HG03135 (cell line): Measurements from ENCODE around the gene UGCG.
"Not testable (repeated sequence)": the region's sequence is repeated elsewhere in the genome, so short reads cannot be mapped to it uniquely, and the experiment has no call there.

Experiments
- ATAC-seq: cut with Tn5 transposase; IDR thresholded peaks from one replicate; pipeline ENCODE4 v1.9.1; 2021; ENCODE audit warnings: mild to moderate bottlenecking, moderate library complexity; ENCODE audit not compliant: unreplicated experiment

Gene UGCG

DNA sequence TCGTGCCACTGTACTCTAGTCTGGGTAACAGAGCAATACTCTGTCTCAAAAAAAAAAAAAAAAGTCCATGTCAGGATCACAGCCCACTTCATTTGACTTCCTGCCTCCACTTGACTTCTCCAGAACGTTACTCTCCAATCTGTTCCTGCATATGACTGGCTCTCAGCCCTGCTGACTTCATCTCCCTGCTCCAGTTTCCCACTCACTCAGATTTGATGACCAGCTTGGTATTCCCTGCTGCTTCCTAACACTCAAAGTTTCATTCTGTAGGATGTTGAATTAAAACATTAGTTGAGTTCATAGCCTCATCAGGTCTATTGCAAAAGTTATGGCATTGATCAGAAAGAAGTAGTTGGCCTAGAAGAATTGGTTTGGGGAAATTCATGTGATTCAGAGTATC is 52.3 kb downstream of the UGCG start:
- ATAC-seq: no peak

DNA sequence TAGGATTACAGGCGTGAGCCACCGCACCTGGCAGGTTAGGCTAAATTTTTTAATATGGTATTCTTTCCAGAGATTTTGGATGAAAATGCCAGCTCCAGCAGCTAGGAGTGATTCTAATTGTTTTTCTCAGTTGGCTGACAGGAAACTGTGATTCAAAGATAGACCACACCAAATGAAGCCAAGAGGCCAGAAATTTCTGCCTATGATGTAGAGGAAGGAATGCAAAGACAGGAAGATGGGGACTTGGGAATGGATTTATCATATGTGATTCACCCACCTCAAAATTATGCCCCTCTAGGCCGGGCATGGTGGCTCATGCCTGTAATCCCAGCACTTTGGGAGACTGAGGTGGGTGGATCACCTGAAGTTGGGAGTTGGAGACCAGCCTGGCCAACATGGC is 53.3 kb downstream of the UGCG start:
- ATAC-seq: no peak

DNA sequence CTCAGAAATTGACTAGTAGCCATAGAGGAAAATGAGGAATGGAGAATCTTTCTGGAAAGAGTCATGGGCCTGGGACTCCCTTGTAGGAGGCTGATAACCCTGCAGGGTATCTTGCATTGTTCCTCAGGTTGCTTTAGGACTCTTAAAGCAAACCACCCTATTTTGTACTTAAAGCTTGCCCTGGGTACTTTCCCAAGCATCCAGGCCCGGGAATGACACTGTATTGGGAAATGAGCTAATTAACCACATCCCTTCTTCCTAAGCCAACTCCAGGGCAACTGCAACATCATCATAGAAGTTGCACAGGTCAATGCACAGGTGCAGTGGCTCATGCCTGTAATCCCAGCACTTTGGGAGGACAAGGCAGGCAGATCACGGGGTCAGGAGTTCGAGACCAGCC is 55.9 kb downstream of the UGCG start:
- no peak for ATAC-seq

DNA sequence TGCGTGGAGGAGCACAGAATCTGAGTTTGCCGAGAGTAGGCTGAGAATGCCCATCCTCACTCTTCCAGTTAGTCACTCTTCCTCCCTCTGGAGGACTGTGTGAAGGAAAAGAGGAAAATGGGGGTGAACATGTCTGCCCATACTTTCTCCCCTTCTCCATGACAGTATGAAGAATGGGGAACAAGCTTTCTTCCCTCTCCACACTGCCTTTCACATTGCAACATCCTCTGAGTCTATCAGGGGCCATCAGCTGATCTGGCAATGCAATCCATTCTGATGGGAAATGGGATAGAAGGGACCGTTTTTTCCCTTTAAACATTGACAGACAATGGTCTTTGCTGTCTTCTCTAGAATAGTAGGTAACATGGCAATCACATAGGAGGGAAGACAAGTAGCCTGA is 56.8 kb downstream of the UGCG start:
- no peak for ATAC-seq

DNA sequence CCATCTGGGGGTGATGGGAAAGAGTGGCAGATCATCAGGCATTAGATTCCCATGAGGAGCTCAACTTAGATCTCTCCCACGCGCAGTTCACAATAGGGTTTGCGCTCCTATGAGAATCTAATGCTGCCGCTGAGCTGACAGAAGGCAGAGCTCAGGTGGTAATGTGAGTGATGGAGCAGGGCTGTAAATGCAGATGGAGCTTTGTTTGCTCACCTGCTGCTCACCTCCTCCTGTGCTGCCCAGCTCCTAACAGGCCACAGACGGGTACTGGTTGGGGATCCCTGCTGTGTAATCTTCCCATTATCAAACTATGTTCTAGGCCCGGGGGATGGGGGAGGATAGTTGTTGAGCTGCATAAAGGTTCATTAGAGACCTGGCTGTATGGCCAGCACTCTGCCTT is 58.4 kb downstream of the UGCG start:
- no peak for ATAC-seq

DNA sequence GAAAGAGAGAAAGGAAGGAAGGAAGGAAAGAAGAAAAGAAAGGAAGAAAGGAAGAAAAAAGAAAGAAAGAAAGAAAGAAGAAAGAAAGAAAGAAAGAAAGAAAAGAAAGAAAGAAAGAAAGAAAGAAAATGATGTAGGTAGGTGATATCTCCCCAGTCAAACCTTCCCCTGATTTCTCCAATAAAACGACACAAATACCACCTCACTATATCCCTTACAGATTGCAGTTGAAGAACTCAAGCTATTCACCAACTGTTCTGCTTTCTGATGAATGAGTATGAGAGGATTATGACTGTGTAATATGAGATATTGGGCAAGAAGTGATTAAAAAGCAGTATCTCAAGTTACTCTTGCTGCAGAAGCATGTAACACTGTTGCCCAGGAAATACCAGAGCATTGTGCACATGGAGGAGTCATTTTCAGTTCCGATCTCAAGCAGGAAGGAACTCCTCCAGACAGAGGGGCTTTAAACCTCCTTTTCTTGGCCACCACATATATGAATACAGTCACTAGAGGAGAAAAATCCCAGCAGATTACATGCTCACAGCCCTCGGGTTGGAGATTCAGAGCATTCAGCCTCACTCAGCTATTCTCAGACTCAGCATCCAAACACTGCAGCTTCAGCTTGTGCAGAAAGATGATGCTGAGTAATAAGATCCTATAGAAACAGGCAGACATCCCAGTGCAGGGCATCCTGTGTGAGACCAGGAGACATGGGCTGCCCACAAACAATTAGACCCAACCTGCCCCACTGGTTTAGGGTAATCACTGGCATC is 61.4 kb downstream of the UGCG start:
- peak; percentile 53 for ATAC-seq

DNA sequence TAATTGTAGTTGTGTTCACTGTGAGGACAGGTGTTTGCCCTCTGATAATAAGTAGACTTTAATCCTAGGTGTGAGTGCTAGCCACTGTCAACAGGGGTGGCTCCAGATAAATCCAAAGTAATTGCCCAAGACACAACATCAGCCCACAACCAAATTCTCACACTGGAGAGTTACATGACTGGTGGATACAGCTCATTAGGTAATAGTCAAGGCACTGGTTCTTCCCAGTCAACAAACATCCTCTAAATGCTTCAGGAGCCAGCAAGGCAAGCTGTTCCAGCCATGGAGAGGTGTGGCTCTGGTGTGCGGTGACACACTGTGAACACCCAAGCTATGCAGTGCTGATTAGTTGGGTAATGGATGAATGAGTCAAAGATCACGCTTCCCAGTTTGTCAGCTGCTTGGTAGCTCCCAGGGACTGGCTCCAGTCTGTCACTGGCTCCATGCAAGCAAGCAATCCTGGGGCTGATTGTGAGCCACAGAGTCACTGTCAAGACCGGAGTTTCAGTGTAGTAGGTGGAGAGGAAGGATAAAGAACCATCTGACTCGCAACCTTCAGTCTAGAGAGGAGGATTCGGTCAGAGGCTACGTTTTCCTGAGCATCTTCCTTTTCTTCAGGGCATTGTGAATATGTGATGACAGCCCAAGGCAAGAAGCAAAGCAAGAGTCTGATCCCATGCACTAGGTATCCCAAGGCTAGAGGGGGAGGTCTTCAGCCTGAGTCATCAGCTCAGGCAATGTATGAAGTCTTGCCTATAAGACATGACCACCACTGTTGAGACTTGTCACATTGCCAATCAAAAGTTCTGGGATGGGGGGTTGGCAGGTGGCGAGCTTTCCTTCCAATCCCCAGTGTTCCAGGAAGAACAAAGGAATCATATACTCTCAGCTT is 63.1 kb downstream of the UGCG start:
- no peak for ATAC-seq

DNA sequence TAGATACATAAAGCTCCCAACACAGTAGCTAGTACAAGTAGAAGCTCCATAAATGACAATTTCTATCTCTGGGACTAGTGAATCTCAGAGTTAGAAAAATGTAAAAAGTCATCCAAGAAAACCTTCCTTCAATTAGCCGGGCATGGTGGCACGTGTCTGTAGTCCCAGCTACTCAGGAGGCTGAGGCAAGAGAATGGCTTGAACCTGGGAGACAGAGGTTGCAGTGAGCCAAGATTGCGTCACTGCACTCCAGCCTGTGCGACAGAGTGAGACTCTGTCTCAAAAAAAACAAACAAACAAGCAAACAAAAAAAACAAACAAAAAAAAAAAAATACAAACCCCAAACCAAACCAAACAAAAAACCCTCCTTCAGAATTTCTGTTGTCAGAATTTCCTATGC is 63.9 kb downstream of the UGCG start:
- ATAC-seq: not testable (repeated sequence)

DNA sequence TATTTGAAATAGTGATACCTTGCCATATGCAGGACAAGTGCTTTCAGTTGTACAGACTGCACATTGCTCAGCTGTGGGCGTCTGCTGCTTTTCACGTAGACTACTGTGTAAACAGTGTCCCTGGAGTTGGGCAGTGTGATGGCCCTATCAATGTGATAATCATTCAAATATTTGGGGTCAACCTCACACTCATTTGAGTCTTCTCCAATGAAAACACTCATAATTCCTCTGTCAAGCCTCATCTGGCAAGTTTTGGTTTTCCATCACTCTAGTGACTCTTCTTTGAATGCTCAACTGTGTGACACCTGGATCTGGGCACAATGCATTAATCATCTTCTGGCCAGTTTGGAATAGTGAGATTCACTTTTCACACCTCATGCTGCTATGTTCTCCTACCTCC is 64.4 kb downstream of the UGCG start:
- ATAC-seq: no peak

DNA sequence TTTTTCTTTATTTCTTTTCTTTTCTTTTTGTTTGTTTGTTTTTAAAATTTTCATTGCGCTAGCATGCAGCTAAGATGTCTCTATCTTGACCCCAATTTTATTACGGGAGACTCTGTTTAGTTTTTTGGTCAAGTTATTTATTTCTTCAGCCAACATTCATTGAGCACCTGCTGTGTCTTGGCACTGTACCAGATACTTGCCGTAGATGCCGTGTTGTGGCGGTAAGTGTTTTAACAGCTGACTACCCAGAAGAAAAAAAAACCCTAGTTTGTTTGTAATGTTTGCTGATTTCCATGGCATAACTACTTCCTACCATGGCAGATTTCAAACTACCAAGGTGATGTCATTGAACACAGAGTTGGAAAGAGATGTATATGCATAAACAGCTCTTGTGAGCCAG is 65.0 kb downstream of the UGCG start:
- ATAC-seq: no peak

DNA sequence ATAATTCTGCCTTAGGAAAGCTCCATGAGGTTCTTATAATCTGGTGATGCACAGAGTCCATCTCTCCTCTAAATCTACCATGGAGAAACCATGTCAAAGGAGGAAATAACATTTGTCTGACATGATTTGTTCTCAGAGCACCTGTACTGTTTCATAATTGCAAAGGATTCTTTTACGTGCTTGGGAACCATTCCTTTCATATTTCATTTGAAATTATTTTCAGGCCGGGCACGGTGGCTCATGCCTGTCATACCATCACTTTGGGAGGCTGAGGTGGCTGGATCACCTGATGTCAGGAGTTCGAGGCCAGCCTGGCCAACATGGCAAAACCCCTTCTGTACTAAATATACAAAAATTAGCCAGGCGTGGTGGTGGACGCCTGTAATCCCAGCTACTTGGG is 65.4 kb downstream of the UGCG start:
- no peak for ATAC-seq

DNA sequence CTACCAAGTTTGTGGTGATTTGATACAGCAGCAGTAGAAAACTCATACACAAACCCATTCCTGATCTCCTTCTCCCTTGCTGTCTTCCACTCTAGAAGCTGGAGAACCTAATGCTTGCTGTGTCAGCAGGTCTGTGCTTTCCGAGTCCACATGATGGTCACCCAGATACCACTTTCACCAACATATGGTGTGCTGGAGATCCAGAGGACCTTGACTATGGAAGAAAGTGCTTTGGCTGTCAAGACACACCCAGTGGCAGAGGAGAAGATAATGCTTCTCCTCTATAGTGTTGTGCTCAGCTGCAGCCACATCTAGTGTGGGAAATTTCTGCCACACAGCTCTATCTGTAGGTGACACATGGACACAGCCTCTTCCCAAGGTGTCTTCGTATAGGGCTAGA is 67.4 kb downstream of the UGCG start:
- no peak for ATAC-seq

DNA sequence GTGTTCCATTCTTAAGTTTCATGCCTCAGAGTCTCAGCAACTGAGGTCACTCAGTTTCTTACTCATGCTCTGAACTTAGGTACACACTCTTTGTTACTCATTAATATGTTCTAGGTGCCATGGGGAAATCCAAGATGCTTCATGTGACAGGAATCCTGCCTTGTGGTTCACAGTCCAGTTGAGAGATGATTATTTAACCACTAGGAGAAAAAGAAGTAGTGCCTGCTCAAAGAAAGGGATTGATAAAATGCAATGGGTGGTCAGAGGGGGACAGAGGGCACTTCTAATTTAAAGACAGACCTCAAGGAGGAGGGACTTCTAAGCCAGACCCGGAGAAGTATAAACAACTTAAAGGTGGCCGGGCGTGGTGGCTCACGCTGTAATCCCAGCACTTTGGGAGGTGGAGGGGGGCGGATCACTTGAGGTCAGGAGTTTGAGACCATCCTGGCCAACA is 69.0 kb downstream of the UGCG start:
- peak; percentile 79 for ATAC-seq

DNA sequence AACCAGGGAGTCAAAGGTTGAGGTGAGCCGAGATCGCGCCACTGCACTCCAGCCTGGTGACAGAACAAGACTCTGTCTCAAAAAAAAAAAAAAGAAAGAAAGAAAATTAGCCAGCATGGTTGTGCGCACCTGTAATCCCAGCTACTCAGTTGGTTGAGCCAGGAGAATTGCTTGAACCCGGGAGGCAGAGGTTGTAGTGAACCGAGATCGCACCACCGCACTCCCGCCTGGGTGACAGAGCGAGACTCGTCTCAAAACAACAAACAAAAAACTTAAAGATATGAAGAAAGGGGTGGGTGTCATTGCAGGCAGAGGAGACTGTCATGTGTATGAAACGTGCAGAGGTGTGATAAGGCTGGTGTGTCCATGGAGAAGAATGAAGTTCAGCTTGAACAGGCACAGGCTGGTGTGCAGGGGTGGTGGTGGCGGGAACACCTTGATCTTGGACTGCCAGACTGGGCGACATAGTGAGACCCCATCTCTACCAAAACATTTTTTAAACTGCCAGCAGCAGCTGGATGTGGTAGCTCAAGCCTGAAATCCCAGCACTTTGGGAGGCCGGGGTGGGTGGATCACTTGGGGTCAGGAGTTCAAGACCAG is 69.6 kb downstream of the UGCG start:
- no peak for ATAC-seq

DNA sequence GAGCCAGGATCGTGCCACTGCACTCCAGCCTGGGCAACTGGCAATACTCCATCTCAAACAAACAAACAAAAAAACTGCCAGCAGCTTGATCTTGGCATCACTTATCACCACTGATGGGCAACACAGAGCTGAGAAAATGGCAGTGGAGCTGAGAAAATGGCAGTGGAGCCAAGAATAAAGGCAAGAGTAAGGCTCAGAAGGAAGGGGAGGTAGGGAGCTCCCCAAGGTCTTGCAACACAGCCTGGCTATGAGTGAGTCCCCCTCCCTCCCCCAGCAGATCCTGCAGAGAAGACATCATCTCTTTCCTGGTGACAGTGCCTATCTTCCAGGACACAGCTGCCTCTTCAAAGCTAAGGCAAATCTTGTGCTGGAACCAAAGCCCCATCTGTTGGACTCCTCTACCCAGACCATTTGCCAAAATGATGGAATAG is 70.3 kb downstream of the UGCG start:
- ATAC-seq: no peak

DNA sequence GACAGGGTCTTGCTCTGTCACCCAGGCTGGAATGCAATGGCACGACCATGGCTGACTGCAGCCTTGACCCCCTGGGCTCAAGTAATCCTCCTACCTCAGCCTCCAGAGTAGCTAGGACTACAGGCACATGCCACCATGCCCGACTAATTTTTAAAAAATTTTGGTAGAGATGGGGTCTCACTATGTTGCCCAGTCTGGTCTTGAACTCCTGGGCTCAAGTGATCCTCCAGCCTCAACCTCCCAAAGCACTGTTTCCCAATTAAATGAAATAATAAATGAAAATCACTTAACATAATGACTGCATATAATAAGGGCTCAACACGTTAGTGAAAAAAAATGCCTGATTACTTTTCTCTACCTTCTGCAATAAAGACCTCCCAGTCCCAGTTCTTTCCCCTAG is 71.0 kb downstream of the UGCG start:
- no peak for ATAC-seq

DNA sequence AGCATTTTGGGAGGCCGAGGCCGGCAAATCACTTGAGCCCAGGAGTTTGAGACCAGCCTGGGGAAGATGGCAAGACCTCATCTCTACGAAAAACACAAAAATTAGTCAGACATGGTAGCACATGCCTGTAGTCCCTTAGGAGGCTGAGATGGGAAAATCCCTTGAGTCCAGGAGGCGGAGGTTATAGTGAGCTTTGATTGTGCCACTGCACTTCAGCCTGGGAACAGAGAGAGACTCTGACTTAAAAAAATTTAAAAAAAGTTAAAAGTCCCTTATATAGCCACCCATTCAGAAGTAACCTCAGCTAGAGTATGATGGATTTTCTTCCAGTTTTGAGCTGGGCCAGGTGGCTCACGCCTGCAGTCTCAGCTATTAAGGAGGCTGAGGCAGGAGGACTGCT is 72.4 kb downstream of the UGCG start:
- no peak for ATAC-seq

DNA sequence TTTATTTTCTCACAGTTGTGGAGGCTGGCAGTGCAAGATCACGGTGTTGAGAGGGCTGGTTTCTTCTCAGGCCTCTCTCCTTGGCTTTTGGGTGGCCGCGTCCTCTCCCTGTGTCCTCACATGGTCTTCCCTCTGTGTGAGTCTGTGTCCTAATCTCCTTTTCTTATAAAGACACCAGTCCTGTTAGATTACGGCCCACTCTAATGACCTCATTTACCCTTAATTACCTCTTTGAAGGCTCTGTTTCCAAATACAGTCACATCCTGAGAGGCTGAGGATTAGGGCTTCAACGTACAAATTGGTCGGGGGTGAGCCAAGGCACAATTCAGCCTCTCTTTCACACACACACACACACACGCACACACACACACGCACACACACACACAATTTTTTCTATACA is 73.0 kb downstream of the UGCG start:
- ATAC-seq: no peak

DNA sequence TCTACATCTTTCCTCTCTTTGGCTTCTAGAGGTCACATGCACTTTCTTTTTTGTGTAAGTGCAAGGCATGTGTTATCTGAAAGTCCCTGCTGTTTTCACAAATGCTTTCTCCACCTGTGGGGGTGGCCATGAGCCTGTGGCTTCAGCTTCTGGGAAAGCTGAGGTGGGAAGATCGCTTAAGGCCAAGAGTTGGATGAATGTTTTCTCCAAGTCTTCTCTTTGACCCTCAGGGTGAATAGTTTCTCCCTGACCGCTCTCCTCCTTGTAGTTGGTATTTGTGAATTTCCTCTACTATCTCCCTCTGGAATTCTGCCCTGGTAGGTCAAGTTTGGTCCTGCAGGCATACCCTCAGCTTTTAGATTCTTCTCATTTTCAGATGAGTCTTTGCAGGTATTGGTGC is 74.2 kb downstream of the UGCG start:
- no peak for ATAC-seq

DNA sequence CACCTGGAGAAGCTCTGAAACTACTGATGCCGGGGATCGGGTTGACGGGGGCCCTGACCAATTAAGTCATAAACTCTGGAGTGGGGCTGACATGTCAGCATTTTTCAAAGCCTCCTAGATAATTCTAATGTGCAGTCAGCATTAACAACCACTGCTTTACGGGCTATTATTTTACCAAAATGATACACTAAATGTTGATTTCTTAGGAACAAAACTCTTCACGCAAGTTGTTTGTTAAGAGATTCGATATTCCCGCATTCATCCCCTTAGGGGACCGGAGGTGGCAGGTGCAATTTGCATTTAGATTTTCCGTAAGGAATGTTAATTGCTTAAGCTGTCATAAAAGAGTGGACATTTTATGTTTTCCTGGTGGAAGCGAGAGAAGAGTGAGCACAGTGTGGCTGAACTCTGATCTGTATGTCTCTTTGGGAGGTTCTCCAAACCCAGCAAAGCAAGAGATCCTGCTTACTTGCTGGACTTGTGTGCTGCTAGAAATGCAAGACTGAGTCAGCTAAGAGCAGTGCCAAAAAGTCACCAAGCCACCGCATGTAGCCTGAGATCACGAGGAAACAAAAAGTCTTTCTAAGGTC is 77.6 kb downstream of the UGCG start:
- ATAC-seq: no peak

DNA sequence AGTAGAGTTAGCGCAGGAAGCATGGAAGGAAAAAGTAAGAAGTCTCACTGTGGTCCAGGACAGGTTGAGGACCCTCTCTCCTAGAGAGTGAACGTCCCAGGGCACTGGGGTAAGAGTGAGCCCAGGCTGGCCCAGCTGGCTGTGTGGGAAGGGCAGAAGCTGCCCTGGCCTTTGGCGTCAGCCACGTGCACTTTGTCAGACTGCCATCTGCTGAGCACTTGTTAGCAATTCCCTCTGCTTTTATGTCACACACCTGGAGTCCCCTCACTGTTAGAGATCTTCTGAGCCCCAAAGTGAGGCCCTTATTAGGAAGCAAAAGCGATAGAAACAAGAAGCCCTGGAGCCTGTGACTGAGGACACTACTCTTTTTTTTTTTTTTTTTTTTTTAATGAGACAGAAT is 79.1 kb downstream of the UGCG start:
- no peak for ATAC-seq
